PC-9 (cell line): Measurements from ENCODE around the gene SLC6A19. TPM values are rescaled to one million over a fixed set of nuclear protein-coding genes. Genes with fewer than 3 reads are reported as not detected.

Source experiments
- BruUV-seq: library from RNA; stranded (reverse); fragments of 400-500 nt; replicated peaks from 2 replicates; lab custom pipeline; 2021; lab: Mats Ljungman, UMichigan
- CTCF ChIA-PET: fragments of 300-600 bp; sonication (Branson Sonifier 250); formaldehyde crosslinking; loops from one replicate; lab custom pipeline; 2022; ENCODE audit warnings: antibody characterized with exemption; lab: Charles Lee
- POLR2A ChIA-PET: fragments of 300-600 bp; sonication (Branson Sonifier 250); formaldehyde crosslinking; loops from one replicate; lab custom pipeline; 2022; ENCODE audit warnings: antibody characterized with exemption; ENCODE audit not compliant: unreplicated experiment; lab: Charles Lee
- DNase-seq, 2 experiments: peaks; one replicate each; pipeline versions ENCODE4 v3.0.0 to v3.0.0-alpha.2; 2015 to 2022; ENCODE audit warnings: mixed read lengths in 1 of 2
- H2AFZ ChIP-seq: fragments of 200-600 bp; sonication (generic); 2 replicates; pipeline ENCODE4 v1.8.1; 2017; ENCODE audit warnings: antibody characterized with exemption
- H3F3A ChIP-seq: fragments of 200-600 bp; sonication (generic); 2 replicates; pipeline ENCODE4 v1.8.1; 2017; ENCODE audit warnings: antibody characterized with exemption, mild to moderate bottlenecking, low read depth; ENCODE audit not compliant: insufficient read depth
- H3K27ac ChIP-seq: fragments of 200-600 bp; sonication (generic); 2 replicates; pipeline ENCODE4 v1.6.1; 2016; ENCODE audit warnings: mixed run types
- H3K27me3 ChIP-seq: fragments of 200-600 bp; sonication (generic); 2 replicates; pipeline ENCODE4 v1.6.1; 2016; ENCODE audit warnings: low read depth, mixed run types; ENCODE audit not compliant: insufficient read depth
- H3K36me3 ChIP-seq: fragments of 200-600 bp; sonication (generic); 2 replicates; pipeline ENCODE4 v1.6.1; 2016; ENCODE audit warnings: low read depth, mixed run types
- H3K4me1 ChIP-seq: fragments of 200-600 bp; sonication (generic); replicated peaks from 2 replicates; pipeline ENCODE4 v1.6.1; 2016; ENCODE audit warnings: mixed run types; ENCODE audit not compliant: insufficient read depth
- H3K4me2 ChIP-seq: fragments of 200-600 bp; sonication (generic); 2 replicates; pipeline ENCODE4 v1.6.1; 2017; ENCODE audit warnings: mixed run types
- H3K4me3 ChIP-seq: fragments of 200-600 bp; sonication (generic); 2 replicates; pipeline ENCODE4 v1.6.1; 2016; ENCODE audit warnings: mixed run types
- H3K79me2 ChIP-seq: fragments of 200-600 bp; sonication (generic); 2 replicates; pipeline ENCODE4 v1.6.1; 2017; ENCODE audit warnings: low read depth, mixed run types
- H3K9me2 ChIP-seq: fragments of 200-600 bp; sonication (generic); 2 replicates; pipeline ENCODE4 v1.8.1; 2017; ENCODE audit warnings: mild to moderate bottlenecking; ENCODE audit not compliant: insufficient read depth
- H3K9me3 ChIP-seq: fragments of 200-600 bp; sonication (generic); 2 replicates; pipeline ENCODE4 v1.8.1; 2016; ENCODE audit warnings: low read depth; ENCODE audit not compliant: insufficient read depth
- H4K20me1 ChIP-seq: fragments of 200-600 bp; sonication (generic); 2 replicates; pipeline ENCODE4 v1.8.1; 2017; ENCODE audit not compliant: insufficient read depth
- CTCF ChIP-seq: fragments of 200-600 bp; sonication (generic); conservative IDR thresholded peaks from 2 replicates; pipeline ENCODE4 v1.6.1; 2017; ENCODE audit warnings: mixed run types, antibody characterized with exemption, mild to moderate bottlenecking, moderate library complexity
- EZH2 ChIP-seq: fragments of 200-600 bp; sonication (generic); IDR thresholded peaks from 2 replicates; pipeline ENCODE4 v1.8.0; 2017; ENCODE audit warnings: antibody characterized with exemption, low read depth
- intact Hi-C: fragments of 100-400 bp; cut with micrococcal nuclease; formaldehyde crosslinking; loops from one replicate; pipeline ENCODE4 v1.10.0; 2022; ENCODE audit not compliant: unreplicated experiment
- total RNA-seq: library from RNA; stranded (reverse); gene quantifications from 2 replicates; pipeline ENCODE4 v1.2.3, GENCODE V29; 2021

SLC6A19 gene
- total RNA-seq, 1 experiment from 2014 or later = not detected

GRCh38 chr5:1169211-1170115 lies 31.9 kb upstream of the SLC6A19 start:
- Histone ChIP-seq H3K36me3 (no peaks in the 10 kb centered on the region), H3K4me2 (no peak overlapping the region), H3K27me3 (peaks cover 48% of the 10 kb centered on the region), H3K4me3 (no peak overlapping the region), H3K4me1 (no peaks in the 10 kb centered on the region), H3F3A (peaks cover 5% of the 10 kb centered on the region), H3K79me2 (no peaks in the 10 kb centered on the region), H3K9me2 (no peaks in the 10 kb centered on the region), H2AFZ (no peak overlapping the region), H4K20me1 (no peaks in the 10 kb centered on the region; the same call in 1 of the 2 replicates), H3K27ac (no peak overlapping the region), H3K9me3 (no peaks in the 10 kb centered on the region)
- TF ChIP-seq EZH2 (no peak), CTCF (no peak)
- no peak for DNase-seq
- BruUV-seq = no TSS peak
- ChIA-PET POLR2A (no interaction called here), CTCF (interaction anchor here (0.6 to 1.4 kb wide), 3 partner anchors 246 to 673 kb away, joined by 3 read pairs; no protein-coding TSS in a partner anchor)
- intact Hi-C loops = loop anchor here (5.0 kb wide), 3 partner anchors 178 to 852 kb away; partner anchors contain the start of gene CLPTM1L

GRCh38 chr5:1171340-1171941 lies 30.0 kb upstream of the SLC6A19 start:
- no peaks in the 10 kb centered on the region for H3K9me3 ChIP-seq
- intact Hi-C loops = no loop called here
- no peak overlapping the region for H3K4me2 ChIP-seq
- peaks cover 5% of the 10 kb centered on the region for H3F3A ChIP-seq
- no peak overlapping the region for H3K4me3 ChIP-seq
- TF ChIP-seq EZH2 (no peak; the same call in 1 of the 2 replicates), CTCF (no peak)
- no peaks in the 10 kb centered on the region; the same call in 1 of the 2 replicates for H4K20me1 ChIP-seq
- no peak overlapping the region for H2AFZ ChIP-seq
- ChIA-PET POLR2A (no interaction called here), CTCF (no interaction called here)
- no peaks in the 10 kb centered on the region for H3K79me2 ChIP-seq
- H3K36me3 ChIP-seq = no peaks in the 10 kb centered on the region
- H3K4me1 ChIP-seq = no peaks in the 10 kb centered on the region
- H3K27ac ChIP-seq = no peak overlapping the region
- DNase-seq = peak; percentile 53 to 75
- H3K27me3 ChIP-seq = peaks cover 68% of the 10 kb centered on the region
- H3K9me2 ChIP-seq = no peaks in the 10 kb centered on the region
- no TSS peak for BruUV-seq

GRCh38 chr5:1172007-1172581 lies 29.3 kb upstream of the SLC6A19 start:
- no peaks in the 10 kb centered on the region for H3K9me3 ChIP-seq
- CTCF ChIA-PET = no interaction called here
- H4K20me1 ChIP-seq = no peaks in the 10 kb centered on the region; the same call in 1 of the 2 replicates
- no peak for DNase-seq
- intact Hi-C loops = no loop called here
- peaks cover 74% of the 10 kb centered on the region for H3K27me3 ChIP-seq
- H3K4me3 ChIP-seq = no peak overlapping the region
- H3K79me2 ChIP-seq = no peaks in the 10 kb centered on the region
- H3K36me3 ChIP-seq = no peaks in the 10 kb centered on the region
- no peaks in the 10 kb centered on the region for H3K4me1 ChIP-seq
- H3K4me2 ChIP-seq = no peak overlapping the region
- POLR2A ChIA-PET = no interaction called here
- H3K27ac ChIP-seq = no peak overlapping the region
- BruUV-seq = no TSS peak
- no peaks in the 10 kb centered on the region for H3K9me2 ChIP-seq
- H2AFZ ChIP-seq = no peak overlapping the region
- TF ChIP-seq CTCF = no peak
- no peak for TF ChIP-seq EZH2
- peaks cover 5% of the 10 kb centered on the region for H3F3A ChIP-seq
